Calu3 (cell line): ENCODE measurements around the gene IRF7. TPM values are rescaled to one million over a fixed set of nuclear protein-coding genes. Genes with fewer than 3 reads are reported as not detected.

Experiments
- BruUV-seq: library from RNA; stranded (reverse); fragments of 400-500 nt; replicated peaks from 2 replicates; lab custom pipeline; 2021; lab: Mats Ljungman, UMichigan
- CTCF ChIA-PET: fragments of 300-600 bp; sonication (Branson Sonifier 250); formaldehyde crosslinking; loops from one replicate; lab custom pipeline; 2022; ENCODE audit warnings: antibody characterized with exemption; lab: Charles Lee
- DNase-seq: peaks from one replicate; pipeline ENCODE4 v3.0.0; 2022
- H3K27ac Mint-ChIP-seq: one replicate; pipeline ENCODE4 v1.8.0; 2022; ENCODE audit warnings: mixed read lengths; ENCODE audit not compliant: unreplicated experiment
- H3K27me3 Mint-ChIP-seq: one replicate; pipeline ENCODE4 v1.8.0; 2022; ENCODE audit warnings: mixed read lengths; ENCODE audit not compliant: unreplicated experiment
- H3K36me3 Mint-ChIP-seq: one replicate; pipeline ENCODE4 v1.8.0; 2022; ENCODE audit warnings: mild to moderate bottlenecking, moderate library complexity, mixed read lengths; ENCODE audit not compliant: insufficient read depth, unreplicated experiment
- H3K4me1 Mint-ChIP-seq: one replicate; pipeline ENCODE4 v1.8.0; 2022; ENCODE audit warnings: mild to moderate bottlenecking, low read depth, mixed read lengths; ENCODE audit not compliant: unreplicated experiment
- H3K4me3 Mint-ChIP-seq: one replicate; pipeline ENCODE4 v1.8.0; 2022; ENCODE audit warnings: mild to moderate bottlenecking, low read depth, moderate library complexity, mixed read lengths; ENCODE audit not compliant: unreplicated experiment
- H3K9me3 Mint-ChIP-seq: one replicate; pipeline ENCODE4 v1.8.0; 2022; ENCODE audit warnings: low read depth, mixed read lengths; ENCODE audit not compliant: unreplicated experiment
- intact Hi-C: fragments of 100-400 bp; cut with micrococcal nuclease; formaldehyde crosslinking; loops from one replicate; pipeline ENCODE4 v1.10.0; 2022; ENCODE audit not compliant: unreplicated experiment
- total RNA-seq: library from RNA; stranded (reverse); gene quantifications from 2 replicates; pipeline ENCODE4 v1.2.3, GENCODE V29; 2022
- TF ChIP-seq, protein P1 (sequence below): fragments of 200-600 bp; IDR thresholded peaks from one replicate; pipeline ENCODE4 v1.8.0; 2022; ENCODE audit warnings: antibody characterized with exemption; ENCODE audit not compliant: unreplicated experiment

IRF7 gene
- total RNA-seq, 1 experiment from 2014 or later = 48.7 TPM

DNA sequence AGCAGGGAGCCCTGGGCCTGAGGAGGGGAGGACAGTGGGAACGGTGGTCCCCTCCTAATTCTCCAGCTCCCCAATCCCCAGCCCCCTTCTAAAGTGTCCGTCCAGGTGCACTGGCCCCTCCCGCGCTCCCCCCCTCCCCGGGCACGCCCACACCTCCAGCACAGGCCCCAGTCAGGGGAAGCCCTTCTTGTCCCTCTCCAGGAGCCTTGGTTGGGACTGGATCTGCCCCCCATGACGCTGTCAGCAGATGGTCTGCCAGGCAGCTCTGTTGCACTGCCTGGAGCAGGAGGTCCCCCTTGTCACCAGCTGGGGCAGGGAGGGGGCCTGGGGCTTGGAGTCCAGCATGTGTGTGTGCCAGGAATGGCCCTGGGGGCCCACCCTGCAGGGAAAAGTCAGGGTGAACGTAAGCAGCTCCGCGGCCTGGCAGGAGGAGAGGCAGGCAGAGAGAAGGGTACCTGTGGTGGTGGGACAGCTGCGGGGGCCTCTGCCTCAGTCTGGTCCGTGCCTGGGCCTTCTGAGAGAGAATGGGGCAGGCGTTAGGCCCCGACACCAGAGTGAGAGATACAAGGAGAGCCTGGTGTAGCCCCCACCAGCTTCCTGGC, 1.6 kb downstream of the IRF7 start:
- Mint-ChIP-seq H3K36me3 (peaks cover 87% of the 10 kb centered on the region), H3K27ac (no peak overlapping the region), H3K4me1 (no peaks in the 10 kb centered on the region), H3K27me3 (no peaks in the 10 kb centered on the region), H3K9me3 (no peaks in the 10 kb centered on the region), H3K4me3 (peak overlapping the region; percentile 85)
- intact Hi-C loops = no loop called here
- CTCF ChIA-PET = interaction anchor here (0.5 to 0.6 kb wide), 4 partner anchors 22 to 170 kb away, joined by 3 to 4 read pairs (median 4); no protein-coding TSS in a partner anchor
- DNase-seq = no peak
- no TSS peak for BruUV-seq
- TF ChIP-seq, protein P1, sequence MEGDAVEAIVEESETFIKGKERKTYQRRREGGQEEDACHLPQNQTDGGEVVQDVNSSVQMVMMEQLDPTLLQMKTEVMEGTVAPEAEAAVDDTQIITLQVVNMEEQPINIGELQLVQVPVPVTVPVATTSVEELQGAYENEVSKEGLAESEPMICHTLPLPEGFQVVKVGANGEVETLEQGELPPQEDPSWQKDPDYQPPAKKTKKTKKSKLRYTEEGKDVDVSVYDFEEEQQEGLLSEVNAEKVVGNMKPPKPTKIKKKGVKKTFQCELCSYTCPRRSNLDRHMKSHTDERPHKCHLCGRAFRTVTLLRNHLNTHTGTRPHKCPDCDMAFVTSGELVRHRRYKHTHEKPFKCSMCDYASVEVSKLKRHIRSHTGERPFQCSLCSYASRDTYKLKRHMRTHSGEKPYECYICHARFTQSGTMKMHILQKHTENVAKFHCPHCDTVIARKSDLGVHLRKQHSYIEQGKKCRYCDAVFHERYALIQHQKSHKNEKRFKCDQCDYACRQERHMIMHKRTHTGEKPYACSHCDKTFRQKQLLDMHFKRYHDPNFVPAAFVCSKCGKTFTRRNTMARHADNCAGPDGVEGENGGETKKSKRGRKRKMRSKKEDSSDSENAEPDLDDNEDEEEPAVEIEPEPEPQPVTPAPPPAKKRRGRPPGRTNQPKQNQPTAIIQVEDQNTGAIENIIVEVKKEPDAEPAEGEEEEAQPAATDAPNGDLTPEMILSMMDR = no peak

- intact Hi-C loops = no loop called here
- no peaks in the 10 kb centered on the region for H3K9me3 Mint-ChIP-seq
- no peaks in the 10 kb centered on the region for H3K27me3 Mint-ChIP-seq
- TF ChIP-seq, protein P1 = no peak
- H3K4me1 Mint-ChIP-seq = no peaks in the 10 kb centered on the region
- no TSS peak for BruUV-seq
- no peak overlapping the region for H3K27ac Mint-ChIP-seq
- CTCF ChIA-PET = interaction anchor here (0.5 to 0.6 kb wide), 4 partner anchors 10 to 171 kb away, joined by 3 to 4 read pairs (median 3); no protein-coding TSS in a partner anchor
- H3K36me3 Mint-ChIP-seq = peaks cover 88% of the 10 kb centered on the region
- DNase-seq = peak; percentile 66
- H3K4me3 Mint-ChIP-seq = no peak overlapping the region
Measured at GRCh38 chr11:613369-613968, 2.3 kb downstream of the IRF7 start.

DNA sequence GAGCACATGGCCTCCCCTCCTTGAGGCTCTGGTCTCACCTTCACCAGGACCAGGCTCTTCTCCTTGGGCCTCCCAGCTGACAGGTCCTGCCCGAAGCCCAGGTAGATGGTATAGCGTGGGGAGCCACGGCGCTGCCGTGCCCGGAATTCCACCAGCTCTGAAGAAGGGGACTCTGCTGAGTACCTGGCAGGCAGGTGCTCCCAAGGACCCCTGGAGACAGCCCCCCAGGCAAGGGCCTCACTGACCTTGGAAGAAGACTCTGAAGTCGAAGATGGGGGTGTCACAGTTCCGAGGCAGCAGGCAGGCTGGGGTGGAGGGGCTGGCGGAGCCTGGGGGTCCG, 2.8 kb downstream of the IRF7 start:
- no peaks in the 10 kb centered on the region for H3K9me3 Mint-ChIP-seq
- CTCF ChIA-PET = interaction anchor here (0.6 kb wide), 1 partner anchor 11 kb away, joined by 3 read pairs; no protein-coding TSS in a partner anchor
- TF ChIP-seq, protein P1 = no peak
- no peak for DNase-seq
- H3K4me3 Mint-ChIP-seq = no peak overlapping the region
- H3K27me3 Mint-ChIP-seq = no peaks in the 10 kb centered on the region
- intact Hi-C loops = no loop called here
- BruUV-seq = no TSS peak
- no peak overlapping the region for H3K27ac Mint-ChIP-seq
- H3K36me3 Mint-ChIP-seq = peaks cover 88% of the 10 kb centered on the region
- no peaks in the 10 kb centered on the region for H3K4me1 Mint-ChIP-seq

GRCh38 chr11:612201-612960, 3.4 kb downstream of the IRF7 start:
- peak; percentile 55 for DNase-seq
- H3K27me3 Mint-ChIP-seq = no peaks in the 10 kb centered on the region
- CTCF ChIA-PET = no interaction called here
- TF ChIP-seq, protein P1 = no peak
- H3K4me3 Mint-ChIP-seq = peak overlapping the region; percentile 46
- intact Hi-C loops = no loop called here
- H3K4me1 Mint-ChIP-seq = no peaks in the 10 kb centered on the region
- H3K27ac Mint-ChIP-seq = peak overlapping the region; percentile 62
- peaks cover 91% of the 10 kb centered on the region for H3K36me3 Mint-ChIP-seq
- no peaks in the 10 kb centered on the region for H3K9me3 Mint-ChIP-seq
- BruUV-seq = no TSS peak
